Posterior cingulate gyrus (tissue), 11 donors: ENCODE data around the gene AQP6.
A peak's percentile ranks its signal among the peaks of the same experiment; 100 is the strongest.

Source experiments
- DNase-seq, 10 donors: peaks; one replicate each; pipeline versions ENCODE4 v3.0.0 to v3.0.0-alpha.2; 2020 to 2021; ENCODE audit warnings: mixed read lengths in 3 of 10
- intact Hi-C: fragments of 100-400 bp; cut with DNase I; formaldehyde crosslinking; loops from one replicate; pipeline ENCODE4 v1.15.1; 2023

Gene AQP6

GRCh38 chr12:49954863-49955830 lies 17.6 kb upstream of the AQP6 start:
- intact Hi-C loops, result no loop called here

GRCh38 chr12:49955899-49956662 lies 16.7 kb upstream of the AQP6 start:
- intact Hi-C loops, result no loop called here

More at GRCh38 chr12:49954863-49955830, 17.6 kb upstream of the AQP6 start:
- DNase-seq, result peak in 2 of 10 donors; percentile 48 to 87

GRCh38 chr12:49956663-49957569 lies 15.8 kb upstream of the AQP6 start:
- peak in 1 of 10 donors; percentile 19 for DNase-seq
- intact Hi-C loops, result no loop called here

More at GRCh38 chr12:49955899-49956662, 16.7 kb upstream of the AQP6 start:
- peak in 2 of 10 donors; percentile 25 to 49 for DNase-seq

GRCh38 chr12:49957570-49957967 lies 15.2 kb upstream of the AQP6 start:
- intact Hi-C loops, result no loop called here
- DNase-seq, result peak in 1 of 10 donors; percentile 52

- peak in 2 of 10 donors; percentile 23 to 42 for DNase-seq
These were observed 12.9 kb upstream of the AQP6 start for GRCh38 chr12:49959685-49960473.

GRCh38 chr12:49960474-49961110 lies 12.2 kb upstream of the AQP6 start:
- intact Hi-C loops, result no loop called here
- DNase-seq, result no peak

More at GRCh38 chr12:49959685-49960473, 12.9 kb upstream of the AQP6 start:
- intact Hi-C loops, result no loop called here

GRCh38 chr12:49961111-49961922 lies 11.4 kb upstream of the AQP6 start, which contains the start of gene AQP5:
AQP5 (plus strand) TSS chr12:49961872; CDS start chr12:49962018, 146 bp downstream.
- peak in 1 of 10 donors; percentile 58 for DNase-seq
- intact Hi-C loops, result no loop called here

- peak in 1 of 10 donors; percentile 78 for DNase-seq
- intact Hi-C loops, result no loop called here
These were observed 10.6 kb upstream of the AQP6 start for GRCh38 chr12:49961993-49962764.

GRCh38 chr12:49962861-49963765 lies 9.6 kb upstream of the AQP6 start:
- intact Hi-C loops, result no loop called here
- DNase-seq, result peak in 7 of 10 donors; percentile 28 to 93 (median 71)

GRCh38 chr12:49963976-49964815 lies 8.6 kb upstream of the AQP6 start:
- intact Hi-C loops, result no loop called here
- peak in 2 of 10 donors; percentile 20 to 53 for DNase-seq

- intact Hi-C loops, result loop anchor here (5.0 kb wide), 1 partner anchor 98 kb away; no protein-coding TSS in a partner anchor
- DNase-seq, result peak in 2 of 10 donors; percentile 14 to 67
These were observed 7.7 kb upstream of the AQP6 start for GRCh38 chr12:49964849-49965624.

- intact Hi-C loops, result loop anchor here (5.0 kb wide), 1 partner anchor 99 kb away; no protein-coding TSS in a partner anchor
- DNase-seq, result peak in 1 of 10 donors; percentile 53
These were observed 6.9 kb upstream of the AQP6 start for GRCh38 chr12:49965836-49966235.

- peak in 1 of 10 donors; percentile 82 for DNase-seq
- intact Hi-C loops, result loop anchor here (1.0 to 5.0 kb wide), 4 partner anchors 90 to 209 kb away; no protein-coding TSS in a partner anchor
These were observed 6.2 kb upstream of the AQP6 start for GRCh38 chr12:49966511-49967041.
